Islet precursor cell (in vitro differentiated cells): Measurements from ENCODE around the gene POLR3E.
A peak's percentile ranks its signal among the peaks of the same experiment; 100 is the strongest.

Source experiments
- DNase-seq: peaks from one replicate; pipeline ENCODE4 v3.0.0-alpha.2; 2018

POLR3E gene

GRCh38 chr16:22369221-22369811 lies 72.1 kb downstream of the POLR3E start:
- DNase-seq, result no peak

DNA sequence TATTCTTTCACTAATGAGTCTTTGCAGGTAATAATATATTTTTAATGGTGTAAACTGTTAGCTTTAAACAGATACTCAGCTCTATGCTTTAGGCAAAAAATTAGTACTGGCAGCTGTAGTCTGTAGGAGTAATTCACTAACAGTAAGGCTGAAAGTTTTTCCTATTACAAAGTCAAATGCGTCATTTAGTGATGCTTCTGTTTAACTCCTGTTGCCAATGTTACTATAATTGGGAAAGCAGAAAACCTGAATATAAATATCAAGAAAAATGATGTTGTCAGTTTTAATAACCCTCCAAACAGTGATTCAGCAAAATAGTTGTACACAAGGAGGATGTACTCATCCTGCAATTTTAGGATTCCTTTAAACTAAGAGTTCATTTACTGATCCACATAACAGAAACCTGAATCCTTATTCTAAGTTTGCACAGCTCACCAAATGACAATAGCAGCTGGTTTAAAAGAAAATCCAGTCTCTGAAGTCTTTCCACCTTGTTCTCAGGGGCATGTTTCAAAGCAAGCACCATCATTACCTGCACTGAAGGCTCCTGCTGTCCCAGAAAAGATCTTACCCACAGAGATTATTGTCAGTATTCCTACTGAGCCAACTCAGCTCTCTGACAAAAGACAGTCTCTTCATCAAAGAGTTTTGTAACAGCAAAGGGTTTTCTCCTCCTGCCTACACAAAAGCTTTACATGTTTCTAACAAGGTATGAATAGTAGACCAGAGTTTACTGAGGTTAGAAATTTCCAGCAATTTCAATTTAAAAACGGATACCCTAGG lies 73.0 kb downstream of the POLR3E start:
- DNase-seq, result no peak

DNA sequence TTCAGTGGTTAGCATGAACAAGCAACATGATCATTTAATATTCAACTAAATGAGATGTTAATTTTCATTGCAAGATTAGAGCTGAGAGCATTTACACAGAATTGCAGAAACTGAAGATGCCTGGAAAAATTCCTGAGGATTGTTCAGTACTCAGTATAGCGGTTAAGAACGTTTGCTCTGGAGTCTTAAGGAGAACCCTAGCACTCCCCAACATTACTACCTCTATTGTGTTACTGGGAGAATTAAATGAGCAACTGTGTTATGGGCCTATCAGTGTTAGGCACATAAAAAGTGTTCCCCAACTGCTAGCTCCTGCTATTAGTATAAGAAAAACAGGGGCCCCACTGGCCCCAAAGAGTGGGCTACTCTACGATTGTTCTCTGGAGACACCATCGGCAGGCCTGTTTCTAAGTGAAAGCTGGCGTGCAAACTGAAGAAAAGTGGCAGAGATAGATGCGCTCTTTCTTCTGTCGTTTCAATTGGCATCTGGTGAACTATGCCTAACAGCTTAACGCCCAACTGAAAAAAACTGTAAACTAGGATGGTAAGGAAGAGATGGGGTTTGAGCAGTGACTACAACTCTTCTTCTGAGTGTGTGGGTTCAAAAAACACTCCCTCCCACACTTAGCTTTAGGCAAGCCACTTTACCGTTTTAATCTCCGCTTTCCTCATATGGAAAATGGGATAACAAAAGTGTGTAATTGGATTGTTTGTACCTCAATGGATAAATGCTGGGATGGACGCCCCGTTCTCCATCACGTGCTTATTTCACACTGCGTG lies 75.9 kb downstream of the POLR3E start:
- DNase-seq, result no peak

DNA sequence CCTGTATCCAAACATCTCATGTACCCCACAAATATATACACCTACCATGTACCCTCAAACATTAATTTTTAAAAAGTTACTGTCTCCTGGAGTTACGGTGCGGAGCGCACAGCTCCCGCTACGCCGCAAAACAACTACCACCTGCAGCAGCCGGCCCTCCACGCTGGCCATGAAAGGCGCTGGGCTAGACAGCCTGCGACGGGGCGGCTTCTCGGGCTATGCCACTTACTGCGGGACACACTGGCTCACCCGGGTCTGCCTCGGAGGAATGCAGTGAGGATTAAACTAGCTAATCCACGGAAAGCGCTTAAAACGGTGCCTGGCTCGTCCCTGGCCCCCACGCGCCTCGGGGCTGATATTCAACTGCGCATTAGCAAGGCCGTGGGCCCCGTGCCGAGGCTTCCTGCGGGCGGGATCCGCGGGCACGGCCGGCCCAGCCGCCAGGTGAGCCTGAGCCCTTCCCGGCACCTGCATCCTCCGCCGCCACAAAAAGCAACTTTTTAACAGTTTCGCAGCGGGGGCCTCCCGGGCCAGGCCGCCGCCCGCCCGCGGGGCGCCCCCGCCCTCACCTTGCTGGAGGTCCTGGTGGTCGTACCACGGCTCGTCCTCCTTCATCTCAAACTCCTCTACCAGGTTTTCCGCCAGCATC lies 76.6 kb downstream of the POLR3E start:
- peak; percentile 65 for DNase-seq

GRCh38 chr16:22374311-22375116 lies 77.3 kb downstream of the POLR3E start, which contains the start of gene CDR2:
TSS of gene CDR2 (minus strand) at chr16:22374619. CDS start at chr16:22374309, 310 bp downstream.
- DNase-seq, result peak; percentile 99

DNA sequence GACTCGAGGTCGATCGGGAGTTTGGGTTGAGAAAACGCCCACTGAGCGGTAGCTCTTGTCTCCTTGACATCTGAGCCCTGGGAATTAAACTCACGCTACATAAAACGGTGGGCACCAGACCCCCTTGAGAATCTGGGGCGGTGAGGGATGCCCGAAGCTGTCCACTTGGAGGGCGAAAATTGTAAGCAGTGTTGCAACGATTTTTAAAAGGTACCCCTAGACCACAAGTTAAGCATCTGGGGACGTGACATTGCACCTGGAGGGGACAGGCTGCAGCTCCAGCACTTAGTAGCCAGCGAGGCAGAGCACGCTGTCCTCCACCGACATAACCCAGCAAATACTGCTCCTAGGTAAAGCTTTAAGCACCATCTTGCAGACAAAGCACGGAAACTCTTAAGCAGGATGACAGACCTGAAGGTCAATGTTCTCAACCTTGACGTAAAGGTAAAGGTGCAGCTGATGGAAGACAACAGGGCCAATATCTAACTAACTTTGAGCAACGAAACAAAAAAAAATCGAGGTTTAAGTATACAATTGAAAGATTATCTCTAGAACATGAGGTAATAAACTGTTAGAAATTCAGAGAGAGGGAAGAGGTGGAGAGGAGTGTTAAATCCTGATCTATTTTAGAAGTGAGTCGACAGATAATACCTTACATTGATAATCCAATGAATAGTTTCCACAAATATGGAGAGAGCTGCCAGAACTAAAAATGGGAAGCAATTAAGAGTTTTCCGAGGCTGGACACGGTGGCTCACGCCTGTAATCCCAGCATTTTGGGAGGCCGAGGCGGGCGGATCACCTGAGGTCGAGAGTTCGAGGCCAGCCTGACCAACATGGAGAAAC lies 78.1 kb downstream of the POLR3E start:
- no peak for DNase-seq

DNA sequence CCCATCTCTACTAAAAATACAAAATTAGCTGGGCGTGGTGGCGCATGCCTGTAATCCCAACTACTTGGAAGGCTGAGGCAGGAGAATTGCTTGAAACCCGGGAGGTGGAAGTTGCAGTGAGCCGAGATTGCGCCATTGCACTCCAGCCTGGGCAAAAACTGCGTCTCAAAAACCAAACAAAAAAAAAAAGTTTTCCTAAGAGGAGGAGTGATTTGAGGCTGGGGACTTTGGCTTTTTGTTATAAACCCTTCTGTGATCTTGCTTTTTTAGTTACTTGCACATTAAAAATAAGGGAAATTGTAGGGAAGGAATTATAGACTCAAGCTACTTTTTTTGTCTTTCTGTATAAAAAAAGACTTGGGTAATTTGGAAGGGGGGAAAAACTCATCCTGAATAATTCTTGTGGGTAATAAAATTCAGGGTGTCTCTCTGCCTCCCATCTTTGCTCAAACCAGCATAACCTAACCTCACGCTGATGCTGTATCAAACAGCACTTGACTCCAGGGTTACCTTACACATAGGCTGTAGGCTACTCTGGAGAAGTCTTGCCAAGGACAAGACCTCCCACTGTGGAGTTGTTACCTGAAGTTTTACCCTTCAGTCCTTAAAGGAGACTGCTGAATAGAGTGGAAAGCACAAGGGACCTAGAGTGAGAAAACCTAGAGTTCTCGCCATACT lies 78.9 kb downstream of the POLR3E start:
- no peak for DNase-seq

- DNase-seq, result no peak
Measured at GRCh38 chr16:22379656-22380055, 82.4 kb downstream of the POLR3E start.

GRCh38 chr16:22380529-22380928 lies 83.3 kb downstream of the POLR3E start:
- no peak for DNase-seq

- no peak for DNase-seq
Measured at GRCh38 chr16:22381392-22381791, 84.2 kb downstream of the POLR3E start.

DNA sequence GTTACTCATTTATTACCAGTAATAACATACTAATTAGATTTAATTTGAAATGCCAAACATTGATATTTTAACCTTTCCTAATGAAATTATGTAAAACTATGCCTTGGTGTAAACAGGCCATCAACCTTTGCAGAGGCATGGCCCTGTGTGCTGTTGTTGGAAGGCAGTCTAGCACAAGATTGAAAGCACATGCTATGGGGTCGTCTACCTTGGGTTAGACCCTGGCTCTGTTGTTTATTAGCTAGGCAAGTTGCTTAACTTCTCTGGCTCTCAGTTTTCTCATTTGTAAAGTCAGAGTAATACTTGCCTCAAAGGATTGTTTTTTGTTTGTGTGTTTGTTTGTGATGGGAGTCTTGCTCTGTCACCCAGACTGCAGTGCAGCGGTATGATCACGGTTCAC lies 86.6 kb downstream of the POLR3E start:
- no peak for DNase-seq
